ENCODE data around the gene TNRC6C. TPM values are rescaled to one million over a fixed set of nuclear protein-coding genes. Genes with fewer than 3 reads are reported as not detected.

TNRC6C gene
- total RNA-seq, 4 donors from 2014 or later = 9.1 to 32.7 (median 14.3) TPM

GRCh38 chr17:78019976-78020716 is 61.6 kb downstream of the TNRC6C start:
- no peak for DNase-seq
- H3K27me3 ChIP-seq = no peaks in the 10 kb centered on the region
- H3K36me3 ChIP-seq = no peaks in the 10 kb centered on the region
- no peaks in the 10 kb centered on the region for H3K4me1 ChIP-seq
- no peaks in the 10 kb centered on the region for H3K9me3 ChIP-seq
- no peak overlapping the region for H3K27ac ChIP-seq
- intact Hi-C loops (cut with DNase I) = loop anchor here (5.0 kb wide), 1 partner anchor 478 kb away; no protein-coding TSS in a partner anchor
- WGBS, 2 donors = 93 to 97% methylated on average over 6 of the region's 6 CpGs
- TF ChIP-seq, protein P1, sequence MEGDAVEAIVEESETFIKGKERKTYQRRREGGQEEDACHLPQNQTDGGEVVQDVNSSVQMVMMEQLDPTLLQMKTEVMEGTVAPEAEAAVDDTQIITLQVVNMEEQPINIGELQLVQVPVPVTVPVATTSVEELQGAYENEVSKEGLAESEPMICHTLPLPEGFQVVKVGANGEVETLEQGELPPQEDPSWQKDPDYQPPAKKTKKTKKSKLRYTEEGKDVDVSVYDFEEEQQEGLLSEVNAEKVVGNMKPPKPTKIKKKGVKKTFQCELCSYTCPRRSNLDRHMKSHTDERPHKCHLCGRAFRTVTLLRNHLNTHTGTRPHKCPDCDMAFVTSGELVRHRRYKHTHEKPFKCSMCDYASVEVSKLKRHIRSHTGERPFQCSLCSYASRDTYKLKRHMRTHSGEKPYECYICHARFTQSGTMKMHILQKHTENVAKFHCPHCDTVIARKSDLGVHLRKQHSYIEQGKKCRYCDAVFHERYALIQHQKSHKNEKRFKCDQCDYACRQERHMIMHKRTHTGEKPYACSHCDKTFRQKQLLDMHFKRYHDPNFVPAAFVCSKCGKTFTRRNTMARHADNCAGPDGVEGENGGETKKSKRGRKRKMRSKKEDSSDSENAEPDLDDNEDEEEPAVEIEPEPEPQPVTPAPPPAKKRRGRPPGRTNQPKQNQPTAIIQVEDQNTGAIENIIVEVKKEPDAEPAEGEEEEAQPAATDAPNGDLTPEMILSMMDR (IDR thresholded peaks at IDR 0.05) = no peak
- no peak for TF ChIP-seq POLR2A (IDR thresholded peaks at IDR 0.05)
- H3K4me3 ChIP-seq (replicated peaks in 1 of 3) = no peak overlapping the region

- WGBS, 2 donors = 13 to 23% methylated on average over 1 of the region's 1 CpG
- Histone ChIP-seq H3K4me1 (no peaks in the 10 kb centered on the region), H3K27ac (no peak overlapping the region), H3K4me3 (replicated peaks in 1 of 3) (no peak overlapping the region), H3K9me3 (no peaks in the 10 kb centered on the region), H3K27me3 (no peaks in the 10 kb centered on the region), H3K36me3 (no peaks in the 10 kb centered on the region)
- no peak for DNase-seq
- TF ChIP-seq, protein P1 (IDR thresholded peaks at IDR 0.05) = no peak
- TF ChIP-seq POLR2A (IDR thresholded peaks at IDR 0.05) = no peak
- intact Hi-C loops (cut with DNase I) = no loop called here
Measured at GRCh38 chr17:78020717-78021108, 62.2 kb downstream of the TNRC6C start.

DNA sequence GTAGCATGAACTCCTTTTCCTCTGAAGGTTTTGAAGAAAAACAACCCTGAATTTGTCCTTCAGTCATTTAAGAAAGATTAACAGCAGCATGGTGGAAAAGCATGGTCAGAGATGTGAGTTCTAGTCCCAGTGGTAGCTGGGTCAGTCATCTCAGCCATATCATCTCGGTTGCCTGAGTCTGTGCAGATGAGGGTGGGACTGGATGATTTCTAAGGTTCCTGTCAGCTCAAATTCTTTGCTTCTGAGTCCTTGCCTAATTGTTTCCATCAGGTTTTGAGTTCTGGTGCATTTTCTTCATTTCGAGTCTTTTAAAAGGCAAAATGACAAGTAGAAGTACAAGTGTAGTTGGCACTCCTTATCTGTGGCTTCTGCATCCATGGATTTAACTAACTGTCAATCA is 63.9 kb downstream of the TNRC6C start:
- no peaks in the 10 kb centered on the region for H3K4me1 ChIP-seq

DNA sequence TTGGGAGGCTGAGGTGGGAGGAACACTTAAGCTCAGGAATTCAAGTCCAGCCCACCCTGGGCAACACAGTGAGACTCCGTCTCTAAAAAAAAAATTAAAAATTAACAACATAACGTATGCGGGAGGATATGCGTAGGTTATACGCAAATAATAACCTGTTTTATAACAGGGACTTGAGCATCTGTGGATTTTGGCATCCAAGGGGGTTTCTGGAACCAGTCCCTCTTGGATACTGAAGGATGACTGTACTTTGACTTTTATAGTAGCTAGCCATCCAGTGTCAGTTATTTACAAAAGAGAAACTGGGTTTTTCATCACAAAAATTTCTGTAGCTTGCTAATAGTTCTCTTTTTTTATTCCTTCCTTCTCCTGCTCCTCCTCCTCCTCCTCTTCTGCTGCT is 64.5 kb downstream of the TNRC6C start:
- Histone ChIP-seq H3K36me3 (no peaks in the 10 kb centered on the region), H3K27ac (no peak overlapping the region), H3K4me1 (no peaks in the 10 kb centered on the region), H3K9me3 (no peaks in the 10 kb centered on the region), H3K4me3 (replicated peaks in 1 of 3) (no peak overlapping the region), H3K27me3 (no peaks in the 10 kb centered on the region)
- TF ChIP-seq POLR2A (IDR thresholded peaks at IDR 0.05) = no peak
- TF ChIP-seq, protein P1 (IDR thresholded peaks at IDR 0.05) = no peak
- 93 to 98% methylated on average over 5 of the region's 5 CpGs for WGBS, 2 donors
- intact Hi-C loops (cut with DNase I) = no loop called here
- no peak for DNase-seq

More for the DNA sequence above, 63.9 kb downstream of the TNRC6C start:
- Histone ChIP-seq H3K27ac (no peak overlapping the region), H3K36me3 (no peaks in the 10 kb centered on the region), H3K4me3 (replicated peaks in 1 of 3) (no peak overlapping the region), H3K9me3 (no peaks in the 10 kb centered on the region), H3K27me3 (no peaks in the 10 kb centered on the region)
- TF ChIP-seq, protein P1 (IDR thresholded peaks at IDR 0.05) = no peak
- WGBS, 2 donors = 78 to 88% methylated on average over 2 of the region's 2 CpGs
- intact Hi-C loops (cut with DNase I) = no loop called here
- no peak for DNase-seq

GRCh38 chr17:78026381-78026780 is 67.9 kb downstream of the TNRC6C start:
- no peak for TF ChIP-seq POLR2A (IDR thresholded peaks at IDR 0.05)
- TF ChIP-seq, protein P1 (IDR thresholded peaks at IDR 0.05) = no peak
- no peaks in the 10 kb centered on the region for H3K36me3 ChIP-seq
- H3K27ac ChIP-seq = no peak overlapping the region
- no peaks in the 10 kb centered on the region for H3K9me3 ChIP-seq
- H3K4me1 ChIP-seq = no peaks in the 10 kb centered on the region
- H3K27me3 ChIP-seq = no peaks in the 10 kb centered on the region
- DNase-seq = no peak
- WGBS, 2 donors = 93 to 96% methylated on average over 2 of the region's 2 CpGs
- no peak overlapping the region for H3K4me3 ChIP-seq (replicated peaks in 1 of 3)
- intact Hi-C loops (cut with DNase I) = no loop called here
